Neural progenitor cell (in vitro differentiated cells): Measurements from ENCODE around the gene PFDN1. TPM values are rescaled to one million over a fixed set of nuclear protein-coding genes. Genes with fewer than 3 reads are reported as not detected.
A peak's percentile ranks its signal among the peaks of the same experiment; 100 is the strongest.

Experiments
- DNase-seq: peaks from one replicate; pipeline ENCODE4 v3.0.0-alpha.2; 2016; ENCODE audit warnings: low spot score
- H2AFZ ChIP-seq: fragments of 200-600 bp; sonication (generic); replicated peaks from 2 replicates; pipeline ENCODE4 v1.6.1; 2016; ENCODE audit warnings: antibody characterized with exemption
- H3F3A ChIP-seq: fragments of 200-600 bp; sonication (generic); 2 replicates; pipeline ENCODE4 v1.6.1; 2016; ENCODE audit warnings: antibody characterized with exemption, low read depth
- H3K27ac ChIP-seq: fragments of 200-600 bp; sonication (generic); 2 replicates; pipeline ENCODE4 v1.5.1; 2016; ENCODE audit warnings: mild to moderate bottlenecking
- H3K27me3 ChIP-seq: fragments of 200-600 bp; sonication (generic); 2 replicates; pipeline ENCODE4 v1.6.1; 2016; ENCODE audit warnings: mild to moderate bottlenecking, moderate library complexity
- H3K36me3 ChIP-seq: fragments of 200-600 bp; sonication (generic); 2 replicates; pipeline ENCODE4 v1.5.1; 2016
- H3K4me1 ChIP-seq: fragments of 200-600 bp; sonication (generic); 2 replicates; pipeline ENCODE4 v1.6.1; 2016; ENCODE audit warnings: mixed run types
- H3K4me2 ChIP-seq: fragments of 200-600 bp; sonication (generic); 2 replicates; pipeline ENCODE4 v1.6.1; 2016
- H3K4me3 ChIP-seq: fragments of 200-600 bp; sonication (generic); 2 replicates; pipeline ENCODE4 v1.5.1; 2016
- H3K79me2 ChIP-seq: fragments of 200-600 bp; sonication (generic); 2 replicates; pipeline ENCODE4 v1.6.1; 2016; ENCODE audit warnings: low read depth
- H3K9ac ChIP-seq: fragments of 200-600 bp; sonication (generic); 2 replicates; pipeline ENCODE4 v1.6.1; 2016
- H3K9me3 ChIP-seq: fragments of 200-600 bp; sonication (generic); 2 replicates; pipeline ENCODE4 v1.5.1; 2016; ENCODE audit warnings: low read depth
- H4K20me1 ChIP-seq: fragments of 200-600 bp; sonication (generic); 2 replicates; pipeline ENCODE4 v1.6.1; 2016; ENCODE audit warnings: low read depth
- H3K27ac Mint-ChIP-seq: 3 replicates; pipeline ENCODE4 v1.8.0; 2021; ENCODE audit warnings: mixed read lengths
- H3K27me3 Mint-ChIP-seq: 2 replicates; pipeline ENCODE4 v1.8.0; 2022; ENCODE audit warnings: low read depth, mild to moderate bottlenecking, inconsistent platforms, moderate library complexity, mixed read lengths; ENCODE audit not compliant: insufficient read depth
- H3K36me3 Mint-ChIP-seq: 3 replicates; pipeline ENCODE4 v1.8.0; 2021; ENCODE audit warnings: mixed read lengths
- H3K4me1 Mint-ChIP-seq: 3 replicates; pipeline ENCODE4 v1.8.0; 2021; ENCODE audit warnings: mixed read lengths
- H3K4me3 Mint-ChIP-seq: 3 replicates; pipeline ENCODE4 v1.8.0; 2021; ENCODE audit warnings: mild to moderate bottlenecking, moderate library complexity, mixed read lengths
- H3K9me3 Mint-ChIP-seq: 3 replicates; pipeline ENCODE4 v1.8.0; 2020; ENCODE audit warnings: mixed read lengths
- CTCF ChIP-seq: fragments of 200-600 bp; sonication (generic); IDR thresholded peaks from 2 replicates; pipeline ENCODE4 v1.5.1; 2017; ENCODE audit warnings: antibody characterized with exemption, mild to moderate bottlenecking
- EZH2 ChIP-seq: fragments of 200-600 bp; sonication (generic); IDR thresholded peaks from 2 replicates; pipeline ENCODE4 v1.6.1; 2017; ENCODE audit warnings: antibody characterized with exemption, mild to moderate bottlenecking, moderate library complexity
- EZH2phosphoT487 ChIP-seq: fragments of 200-600 bp; sonication (generic); IDR thresholded peaks from 2 replicates; pipeline ENCODE4 v1.6.1; 2017; ENCODE audit warnings: antibody characterized with exemption
- total RNA-seq: library from RNA; depleted of rRNA; stranded (reverse); fragments of >200 nt; gene quantifications from 2 replicates; pipeline ENCODE4 v1.2.3, GENCODE V29; 2015; ENCODE audit warnings: low replicate concordance

The PFDN1 gene
- 79.8 and 84.3 TPM in 2 replicates for total RNA-seq

GRCh38 chr5:140302786-140303639 is at the start of gene PFDN1:
Gene PFDN1 (minus strand): TSS chr5:140303101. CDS start chr5:140303073, 28 bp downstream.
- H3K9me3 ChIP-seq: no peaks in the 10 kb centered on the region
- H3K27ac Mint-ChIP-seq: peak within 1 kb of the TSS; percentile 99
- peak; percentile 99 for DNase-seq
- H3K27me3 ChIP-seq: no peaks in the 10 kb centered on the region
- H3K27ac ChIP-seq: peak within 1 kb of the TSS; percentile 88
- H3K4me3 ChIP-seq: peak within 1 kb of the TSS; percentile 89
- peak within 1 kb of the TSS; percentile 95 for H3K9ac ChIP-seq
- H3K27me3 Mint-ChIP-seq: peaks cover 2% of the 10 kb centered on the region
- H3K4me2 ChIP-seq: peak within 1 kb of the TSS; percentile 98
- H3K4me1 Mint-ChIP-seq: peaks cover 17% of the 10 kb centered on the region
- H3K36me3 Mint-ChIP-seq: peaks cover 6% of the 10 kb centered on the region
- peak; percentile 10 for TF ChIP-seq EZH2
- TF ChIP-seq EZH2phosphoT487: no peak
- H3F3A ChIP-seq: no peaks in the 10 kb centered on the region
- peaks cover 13% of the 10 kb centered on the region for H3K4me1 ChIP-seq
- peak within 1 kb of the TSS; percentile 100 for H3K4me3 Mint-ChIP-seq
- peaks cover 48% of the 10 kb centered on the region for H3K79me2 ChIP-seq
- H3K9me3 Mint-ChIP-seq: no peaks in the 10 kb centered on the region
- H3K36me3 ChIP-seq: no peaks in the 10 kb centered on the region
- H2AFZ ChIP-seq: peak within 1 kb of the TSS; percentile 99
- H4K20me1 ChIP-seq: no peaks in the 10 kb centered on the region

- no peak overlapping the region for H3K4me3 Mint-ChIP-seq
- peak; percentile 83 for DNase-seq
- peaks cover 5% of the 10 kb centered on the region for H3K27me3 Mint-ChIP-seq
- Histone ChIP-seq H3K36me3 (no peaks in the 10 kb centered on the region), H3K79me2 (no peaks in the 10 kb centered on the region), H2AFZ (no peak overlapping the region), H3K9ac (no peak overlapping the region), H3K4me2 (no peak overlapping the region), H3F3A (peaks cover 10% of the 10 kb centered on the region), H3K9me3 (no peaks in the 10 kb centered on the region), H3K4me3 (no peak overlapping the region), H3K4me1 (no peaks in the 10 kb centered on the region), H3K27me3 (peaks cover 3% of the 10 kb centered on the region), H4K20me1 (no peaks in the 10 kb centered on the region), H3K27ac (no peak overlapping the region)
- H3K36me3 Mint-ChIP-seq: no peaks in the 10 kb centered on the region
- no peak for TF ChIP-seq EZH2
- peak; percentile 91 for TF ChIP-seq CTCF
- peaks cover 4% of the 10 kb centered on the region for H3K4me1 Mint-ChIP-seq
- no peaks in the 10 kb centered on the region for H3K9me3 Mint-ChIP-seq
- no peak overlapping the region for H3K27ac Mint-ChIP-seq
Measured at GRCh38 chr5:140351609-140352334, 48.9 kb upstream of the PFDN1 start.

- no peak overlapping the region for H3K27ac ChIP-seq
- TF ChIP-seq CTCF (no peak), EZH2 (no peak), EZH2phosphoT487 (no peak)
- no peak for DNase-seq
- peaks cover 20% of the 10 kb centered on the region for H3K27me3 ChIP-seq
- H3K36me3 Mint-ChIP-seq: no peaks in the 10 kb centered on the region
- peaks cover 9% of the 10 kb centered on the region for H3K4me1 Mint-ChIP-seq
- no peaks in the 10 kb centered on the region for H4K20me1 ChIP-seq
- H3K9ac ChIP-seq: no peak overlapping the region
- no peak overlapping the region for H3K4me3 ChIP-seq
- H3K4me3 Mint-ChIP-seq: no peak overlapping the region
- H3K4me1 ChIP-seq: no peaks in the 10 kb centered on the region
- no peaks in the 10 kb centered on the region for H3K36me3 ChIP-seq
- H3K4me2 ChIP-seq: no peak overlapping the region
- H3K79me2 ChIP-seq: no peaks in the 10 kb centered on the region
- peaks cover 15% of the 10 kb centered on the region for H3F3A ChIP-seq
- H2AFZ ChIP-seq: no peak overlapping the region
- no peaks in the 10 kb centered on the region for H3K9me3 ChIP-seq
- no peaks in the 10 kb centered on the region for H3K9me3 Mint-ChIP-seq
- no peak overlapping the region for H3K27ac Mint-ChIP-seq
- peaks cover 6% of the 10 kb centered on the region for H3K27me3 Mint-ChIP-seq
Measured at GRCh38 chr5:140349244-140349643, 46.3 kb upstream of the PFDN1 start.
